A549 (cell line): ENCODE data around the gene ODC1. TPM values are rescaled to one million over a fixed set of nuclear protein-coding genes. Genes with fewer than 3 reads are reported as not detected.

Experiments used
- ATAC-seq, 2 experiments: fragments of 200-7000 bp in 1 of 2; fragments of >200 bp in 1 of 2; cut with Nextera tagmentation in 1 of 2; cut with Tn5 transposase in 1 of 2; 3 replicates each; pipeline versions ENCODE4 v1.8.0 to v1.9.1; 2018 to 2020; ENCODE audit warnings: mild to moderate bottlenecking in 1 of 2, moderate library complexity in 1 of 2
- CTCF ChIA-PET: fragments of 300-600 bp; sonication (Branson Sonifier 250); formaldehyde crosslinking; extraction: SDS; loops from one replicate; lab custom pipeline; 2021; ENCODE audit warnings: antibody characterized with exemption, inconsistent platforms; lab: Yijun Ruan, JAX
- POLR2A ChIA-PET: fragments of 350-600 bp; formaldehyde crosslinking; extraction: SDS; loops from one replicate; lab custom pipeline; 2021; ENCODE audit warnings: antibody characterized with exemption, inconsistent platforms; lab: Yijun Ruan, JAX
- DNase-seq, 2 experiments: peaks; one replicate each; pipeline versions ENCODE4 v3.0.0 to v3.0.0-alpha.2; 2011 to 2016; ENCODE audit warnings: low read depth in 1 of 2, low spot score in 1 of 2
- FAIRE-seq: peaks from 2 replicates; lab custom pipeline; 2011; peaks lifted over from hg19 to GRCh38; lab: Jason Lieb, UNC
- H3K27ac ChIP-seq, 2 experiments: fragments of >200 bp; sonication (Bioruptor Twin); formaldehyde crosslinking; 3 replicates each; pipeline ENCODE4 v1.5.1; 2016 to 2017
- H3K4me1 ChIP-seq: fragments of >200 bp; sonication (Bioruptor Twin); formaldehyde crosslinking; 3 replicates; pipeline ENCODE4 v1.6.1; 2016
- H3K4me2 ChIP-seq: fragments of >200 bp; sonication (Bioruptor Twin); formaldehyde crosslinking; 3 replicates; pipeline ENCODE4 v1.6.1; 2016
- H3K4me3 ChIP-seq: fragments of >200 bp; sonication (Bioruptor Twin); formaldehyde crosslinking; 3 replicates; pipeline ENCODE4 v1.5.1; 2016
- H3K9me3 ChIP-seq: fragments of >200 bp; sonication (Bioruptor Twin); formaldehyde crosslinking; 3 replicates; pipeline ENCODE4 v1.6.1; 2016
- CBX2 ChIP-seq: fragments of 200-600 bp; sonication (generic); IDR thresholded peaks from 2 replicates; pipeline ENCODE4 v1.6.1; 2016; ENCODE audit warnings: low read depth, mild to moderate bottlenecking, borderline replicate concordance
- CBX8 ChIP-seq: fragments of 200-600 bp; sonication (generic); IDR thresholded peaks from 2 replicates; pipeline ENCODE4 v1.6.1; 2016
- CEBPB ChIP-seq, 2 experiments: fragments of >200 bp in 1 of 2; sonication (Bioruptor Twin) in 1 of 2; formaldehyde crosslinking in 1 of 2; IDR thresholded peaks; 2 replicates each; pipeline ENCODE4 v1.6.1; 2012 to 2016
- ELK1 ChIP-seq: fragments of 150-350 bp; IDR thresholded peaks from 2 replicates; pipeline ENCODE4 v1.6.1; 2014; ENCODE audit warnings: low read depth, mild to moderate bottlenecking, low read length
- FOSB ChIP-seq: fragments of 250-450 bp; sonication (Bioruptor Pico); IDR thresholded peaks from 2 replicates; pipeline ENCODE4 v1.5.0; 2020; ENCODE audit warnings: mild to moderate bottlenecking, moderate library complexity
- FOSL2 ChIP-seq, 2 experiments: fragments of 450-650 bp in 1 of 2; fragments of >200 bp in 1 of 2; sonication (Bioruptor Twin) in 1 of 2; formaldehyde crosslinking; IDR thresholded peaks; 2 replicates each; pipeline versions ENCODE4 v1.5.0 to v1.6.1; 2016 to 2020; ENCODE audit warnings: mild to moderate bottlenecking in 1 of 2, moderate library complexity in 1 of 2
- HDAC2 ChIP-seq: fragments of 200-600 bp; sonication (generic); IDR thresholded peaks from 2 replicates; pipeline ENCODE4 v1.6.1; 2016
- HES2 ChIP-seq: fragments of >200 bp; sonication (Bioruptor Twin); formaldehyde crosslinking; IDR thresholded peaks from 2 replicates; pipeline ENCODE4 v1.6.1; 2016
- HEYL ChIP-seq: fragments of 250-450 bp; sonication (Bioruptor Pico); IDR thresholded peaks from 2 replicates; pipeline ENCODE4 v1.8.0; 2021; ENCODE audit warnings: mild to moderate bottlenecking, moderate library complexity
- HOXA7 ChIP-seq: fragments of 250-450 bp; sonication (Bioruptor Pico); IDR thresholded peaks from 2 replicates; pipeline ENCODE4 v1.5.0; 2020; ENCODE audit warnings: mild to moderate bottlenecking, moderate library complexity
- JUN ChIP-seq, 2 experiments: fragments of >200 bp; sonication (Bioruptor Twin); formaldehyde crosslinking; IDR thresholded peaks; 2 replicates in 1 of 2; 3 replicates in 1 of 2; pipeline ENCODE4 v1.6.1; 2016 to 2017
- KDM1A ChIP-seq: fragments of 200-600 bp; sonication (generic); IDR thresholded peaks from 2 replicates; pipeline ENCODE4 v1.6.1; 2016; ENCODE audit warnings: low read depth, mild to moderate bottlenecking
- MAX ChIP-seq: IDR thresholded peaks from 2 replicates; pipeline ENCODE4 v1.6.1; 2012
- MAZ ChIP-seq: fragments of 150-350 bp; IDR thresholded peaks from 2 replicates; pipeline ENCODE4 v1.6.1; 2014; ENCODE audit warnings: antibody characterized with exemption, low read depth, low read length, borderline replicate concordance
- PHF8 ChIP-seq: fragments of 200-600 bp; sonication (generic); IDR thresholded peaks from 2 replicates; pipeline ENCODE4 v1.6.1; 2016; ENCODE audit warnings: low read depth, mild to moderate bottlenecking, antibody characterized with exemption, moderate library complexity, borderline replicate concordance
- REST ChIP-seq: fragments of 200-600 bp; sonication (generic); IDR thresholded peaks from 2 replicates; pipeline ENCODE4 v1.6.1; 2016; ENCODE audit warnings: antibody characterized with exemption, mild to moderate bottlenecking, moderate library complexity
- ZNF302 ChIP-seq: fragments of 250-450 bp; sonication (Bioruptor Pico); IDR thresholded peaks from 2 replicates; pipeline ENCODE4 v1.9.0; 2021; ENCODE audit warnings: inconsistent platforms, mild to moderate bottlenecking, moderate library complexity
- WGBS: methylation state at CpG from one replicate; pipeline ENCODE4 v1.1.6; 2017; ENCODE audit errors: missing lambda C conversion rate; 5-methylcytosine and 5-hydroxymethylcytosine counted together
- polyA plus RNA-seq, 4 experiments: library from polyadenylated mRNA; depleted of rRNA in 3 of 4; stranded (reverse); fragments of >200 nt; fragmentation: RNase III in 1 of 4; extraction: RNeasy Plus Mini Kit Qiagen cat#74134 plus additional on column Dnase treatment in 1 of 4; gene quantifications; 2 replicates in 3 of 4; 3 replicates in 1 of 4; pipeline ENCODE4 v1.2.3, GENCODE V29; 2011 to 2017

Gene ODC1
- polyA plus RNA-seq, 2 of the 4 experiments (the other 2 are of a cell fraction): 57.8 to 265 TPM

- 95% methylated on average over 6 of the region's 6 CpGs for WGBS
- TF ChIP-seq REST (no peak), CEBPB (IDR thresholded peaks at IDR 0.05) (no peak)
- Histone ChIP-seq H3K4me1 (peaks cover 59% of the 10 kb centered on the region), H3K4me2 (peak overlapping the region; percentile 60), H3K4me3 (no peak overlapping the region), H3K27ac (peak overlapping the region; percentile 90 to 98), H3K9me3 (no peaks in the 10 kb centered on the region)
- no peak for FAIRE-seq
- CTCF ChIA-PET: interaction anchor here (0.6 to 3.1 kb wide), 16 partner anchors 12 to 379 kb away, joined by 3 to 21 read pairs (median 3); no protein-coding TSS in a partner anchor
- no peak; a peak in 1 of 6 replicates for ATAC-seq
- no peak for DNase-seq
- POLR2A ChIA-PET: interaction anchor here (0.8 to 1.8 kb wide), 2 partner anchors 20 to 42 kb away, joined by 5 to 14 read pairs; no protein-coding TSS in a partner anchor
Measured at GRCh38 chr2:10451819-10452218, 3.7 kb upstream of the ODC1 start.

- H3K9me3 ChIP-seq: no peaks in the 10 kb centered on the region
- H3K27ac ChIP-seq: peak overlapping the region; percentile 90 to 98
- no peak for TF ChIP-seq FOSL2 (IDR thresholded peaks at IDR 0.05)
- peak; percentile 41; the same call in 1 of the 2 replicates for TF ChIP-seq FOSL2 (CRISPR knock-in tag; IDR thresholded peaks at IDR 0.05)
- TF ChIP-seq MAZ: no peak
- peak in 1 of 2 experiments; percentile 50; a peak in 1 of 5 replicates for TF ChIP-seq JUN (IDR thresholded peaks at IDR 0.05)
- no peak for TF ChIP-seq HEYL (CRISPR knock-in tag)
- peak; percentile 36; the same call in 1 of the 2 replicates for TF ChIP-seq MAX
- peak; percentile 66 to 88; a peak in 3 of 4 replicates for TF ChIP-seq CEBPB (IDR thresholded peaks at IDR 0.05)
- 59% methylated on average over 22 of the region's 22 CpGs for WGBS
- ATAC-seq: peak; percentile 2 to 41; a peak in 3 of 6 replicates
- DNase-seq: peak; percentile 58 to 80
- H3K4me3 ChIP-seq: peak overlapping the region; percentile 16; the same call in 2 of the 3 replicates
- H3K4me2 ChIP-seq: peak overlapping the region; percentile 92
- peaks cover 67% of the 10 kb centered on the region for H3K4me1 ChIP-seq
- FAIRE-seq: no peak
- ChIA-PET POLR2A (interaction anchor here (0.8 to 2.1 kb wide), 2 partner anchors 43 to 47 kb away, joined by 4 to 17 read pairs; no protein-coding TSS in a partner anchor), CTCF (interaction anchor here (0.7 to 3.1 kb wide), 12 partner anchors 15 to 402 kb away, joined by 3 to 21 read pairs (median 3); no protein-coding TSS in a partner anchor)
Measured at GRCh38 chr2:10449838-10450691, 1.9 kb upstream of the ODC1 start.

GRCh38 chr2:10449486-10449831 is 1.3 kb upstream of the ODC1 start:
- ATAC-seq (no peak), DNase-seq (no peak), FAIRE-seq (no peak)
- peaks cover 66% of the 10 kb centered on the region for H3K4me1 ChIP-seq
- CTCF ChIA-PET: interaction anchor here (0.7 to 3.1 kb wide), 10 partner anchors 14 to 401 kb away, joined by 3 to 21 read pairs (median 4); no protein-coding TSS in a partner anchor
- H3K27ac ChIP-seq: peak overlapping the region; percentile 90 to 98
- WGBS: 68% methylated on average over 4 of the region's 5 CpGs
- H3K4me2 ChIP-seq: peak overlapping the region; percentile 92
- POLR2A ChIA-PET: interaction anchor here (0.8 to 2.1 kb wide), 2 partner anchors 44 to 48 kb away, joined by 4 to 17 read pairs; no protein-coding TSS in a partner anchor
- TF ChIP-seq CBX8: no peak
- no peak for TF ChIP-seq REST
- TF ChIP-seq KDM1A: no peak
- no peak for TF ChIP-seq FOSL2 (IDR thresholded peaks at IDR 0.05)
- TF ChIP-seq FOSL2 (CRISPR knock-in tag; IDR thresholded peaks at IDR 0.05): no peak
- TF ChIP-seq ELK1: no peak
- TF ChIP-seq HOXA7 (CRISPR knock-in tag): no peak
- TF ChIP-seq ZNF302 (CRISPR knock-in tag): no peak
- no peak for TF ChIP-seq HES2
- no peak; a peak in 1 of 5 replicates for TF ChIP-seq JUN (IDR thresholded peaks at IDR 0.05)
- no peak for TF ChIP-seq CBX2
- TF ChIP-seq FOSB: no peak
- no peak for TF ChIP-seq HDAC2
- no peak for TF ChIP-seq PHF8
- H3K9me3 ChIP-seq: no peaks in the 10 kb centered on the region
- H3K4me3 ChIP-seq: peak overlapping the region; percentile 78; the same call in 2 of the 3 replicates
